ENCODE measurements around the gene CARS2. TPM values are rescaled to one million over a fixed set of nuclear protein-coding genes. Genes with fewer than 3 reads are reported as not detected.

CARS2 gene
- total RNA-seq, 1 donor: 107 TPM

- H3K4me3 ChIP-seq (ENCODE audit: low read depth, low read length): no peak overlapping the region
- no peak for DNase-seq (ENCODE audit: low read depth)
- TF ChIP-seq CTCF (IDR thresholded peaks at IDR 0.05; ENCODE audit: insufficient read depth, low read depth, low read length): no peak
Measured at GRCh38 chr13:110689041-110689440, 16.9 kb downstream of the CARS2 start.

GRCh38 chr13:110687736-110688135 lies 18.2 kb downstream of the CARS2 start:
- DNase-seq (ENCODE audit: low read depth): no peak
- no peak for TF ChIP-seq CTCF (IDR thresholded peaks at IDR 0.05; ENCODE audit: insufficient read depth, low read depth, low read length)
- no peak overlapping the region for H3K4me3 ChIP-seq (ENCODE audit: low read depth, low read length)

- TF ChIP-seq CTCF (IDR thresholded peaks at IDR 0.05; ENCODE audit: insufficient read depth, low read depth, low read length): no peak
- DNase-seq (ENCODE audit: low read depth): peak; percentile 95
- H3K4me3 ChIP-seq (ENCODE audit: low read depth, low read length): no peak overlapping the region
Measured at GRCh38 chr13:110685305-110686020, 20.5 kb downstream of the CARS2 start.

- peak; percentile 58 for DNase-seq (ENCODE audit: low read depth)
- no peak for TF ChIP-seq CTCF (IDR thresholded peaks at IDR 0.05; ENCODE audit: insufficient read depth, low read depth, low read length)
Measured at GRCh38 chr13:110684388-110685056, 21.4 kb downstream of the CARS2 start.

GRCh38 chr13:110683921-110684320 lies 22.0 kb downstream of the CARS2 start:
- no peak for TF ChIP-seq CTCF (IDR thresholded peaks at IDR 0.05; ENCODE audit: insufficient read depth, low read depth, low read length)
- DNase-seq (ENCODE audit: low read depth): no peak
- H3K4me3 ChIP-seq (ENCODE audit: low read depth, low read length): no peak overlapping the region

More at GRCh38 chr13:110684388-110685056, 21.4 kb downstream of the CARS2 start:
- no peak overlapping the region for H3K4me3 ChIP-seq (ENCODE audit: low read depth, low read length)

GRCh38 chr13:110683203-110683883 lies 22.6 kb downstream of the CARS2 start:
- peak; percentile 42 for DNase-seq (ENCODE audit: low read depth)
- H3K4me3 ChIP-seq (ENCODE audit: low read depth, low read length): no peak overlapping the region
- TF ChIP-seq CTCF (IDR thresholded peaks at IDR 0.05; ENCODE audit: insufficient read depth, low read depth, low read length): peak; percentile 63
